A673 (cell line): ENCODE data around the gene MRPS18C. TPM values are rescaled to one million over a fixed set of nuclear protein-coding genes. Genes with fewer than 3 reads are reported as not detected.

Experiments used
- BruUV-seq: library from RNA; stranded (reverse); fragments of 400-500 nt; replicated peaks from 2 replicates; lab custom pipeline; 2021; lab: Mats Ljungman, UMichigan
- CTCF ChIA-PET: fragments of 300-600 bp; sonication (Branson Sonifier 250); formaldehyde crosslinking; loops from one replicate; lab custom pipeline; 2022; ENCODE audit warnings: antibody characterized with exemption; lab: Charles Lee
- POLR2A ChIA-PET: fragments of 300-600 bp; sonication (Branson Sonifier 250); formaldehyde crosslinking; loops from one replicate; lab custom pipeline; 2022; ENCODE audit warnings: antibody characterized with exemption; ENCODE audit not compliant: low non-redundant PET; lab: Charles Lee
- DNase-seq: peaks from one replicate; pipeline ENCODE4 v3.0.0-alpha.2; 2015; ENCODE audit warnings: low spot score
- H3K27ac ChIP-seq: fragments of 200-600 bp; sonication (generic); 2 replicates; pipeline ENCODE4 v1.5.1; 2016; ENCODE audit warnings: mixed run types, low read depth, mild to moderate bottlenecking, mixed read lengths, antibody characterized with exemption, low read length; ENCODE audit not compliant: poor library complexity, severe bottlenecking
- H3K27me3 ChIP-seq: fragments of 200-600 bp; sonication (generic); replicated peaks from 2 replicates; pipeline ENCODE4 v1.6.1; 2017; ENCODE audit warnings: mixed run types, low read depth, mild to moderate bottlenecking, mixed read lengths, antibody characterized with exemption, low read length; ENCODE audit not compliant: insufficient read depth, poor library complexity
- H3K36me3 ChIP-seq: fragments of 200-600 bp; sonication (generic); 2 replicates; pipeline ENCODE4 v1.6.1; 2016; ENCODE audit warnings: mixed run types, mild to moderate bottlenecking, mixed read lengths, antibody characterized with exemption, low read length; ENCODE audit not compliant: insufficient read depth, poor library complexity, severe bottlenecking
- H3K4me1 ChIP-seq: fragments of 200-600 bp; sonication (generic); 2 replicates; pipeline ENCODE4 v1.6.1; 2017; ENCODE audit warnings: mixed run types, mild to moderate bottlenecking, mixed read lengths, antibody characterized with exemption, low read length; ENCODE audit not compliant: insufficient read depth, poor library complexity, severe bottlenecking
- H3K4me3 ChIP-seq: fragments of 200-600 bp; sonication (generic); 2 replicates; pipeline ENCODE4 v1.5.1; 2016; ENCODE audit warnings: low read depth, mixed run types, mild to moderate bottlenecking, mixed read lengths, low read length; ENCODE audit not compliant: poor library complexity, severe bottlenecking
- H3K9me3 ChIP-seq: fragments of 200-600 bp; sonication (generic); 2 replicates; pipeline ENCODE4 v1.6.1; 2016; ENCODE audit warnings: mixed run types, low read depth, mild to moderate bottlenecking, mixed read lengths, antibody characterized with exemption, low read length; ENCODE audit not compliant: poor library complexity, severe bottlenecking
- EZH2 ChIP-seq: fragments of 200-600 bp; sonication (generic); IDR thresholded peaks from 2 replicates; pipeline ENCODE4 v1.6.1; 2017; ENCODE audit warnings: borderline replicate concordance, low read depth, mild to moderate bottlenecking, mixed read lengths, antibody characterized with exemption, low read length; ENCODE audit not compliant: poor library complexity, severe bottlenecking
- intact Hi-C: fragments of 100-400 bp; cut with micrococcal nuclease; formaldehyde crosslinking; loops from one replicate; pipeline ENCODE4 v1.10.0; 2022; ENCODE audit not compliant: unreplicated experiment
- total RNA-seq: library from RNA; stranded (reverse); gene quantifications from 2 replicates; pipeline ENCODE4 v1.2.3, GENCODE V29; 2021
- TF ChIP-seq, protein P1 (sequence below): fragments of 300-800, 200-600 bp; sonication (generic); conservative IDR thresholded peaks from 2 replicates; pipeline ENCODE4 v1.5.1; 2017; ENCODE audit warnings: low read depth, mild to moderate bottlenecking, antibody characterized with exemption, low read length, moderate library complexity, mixed read lengths

The MRPS18C gene
- total RNA-seq, 1 experiment from 2014 or later = 51.4 TPM

GRCh38 chr4:83417566-83417965 is 38.3 kb upstream of the MRPS18C start:
- Histone ChIP-seq H3K9me3 (no peaks in the 10 kb centered on the region), H3K4me3 (no peak overlapping the region), H3K36me3 (no peaks in the 10 kb centered on the region), H3K27me3 (no peaks in the 10 kb centered on the region), H3K4me1 (no peaks in the 10 kb centered on the region), H3K27ac (no peak overlapping the region)
- no TSS peak for BruUV-seq
- ChIA-PET POLR2A (no interaction called here), CTCF (no interaction called here)
- no peak for TF ChIP-seq EZH2
- TF ChIP-seq, protein P1, sequence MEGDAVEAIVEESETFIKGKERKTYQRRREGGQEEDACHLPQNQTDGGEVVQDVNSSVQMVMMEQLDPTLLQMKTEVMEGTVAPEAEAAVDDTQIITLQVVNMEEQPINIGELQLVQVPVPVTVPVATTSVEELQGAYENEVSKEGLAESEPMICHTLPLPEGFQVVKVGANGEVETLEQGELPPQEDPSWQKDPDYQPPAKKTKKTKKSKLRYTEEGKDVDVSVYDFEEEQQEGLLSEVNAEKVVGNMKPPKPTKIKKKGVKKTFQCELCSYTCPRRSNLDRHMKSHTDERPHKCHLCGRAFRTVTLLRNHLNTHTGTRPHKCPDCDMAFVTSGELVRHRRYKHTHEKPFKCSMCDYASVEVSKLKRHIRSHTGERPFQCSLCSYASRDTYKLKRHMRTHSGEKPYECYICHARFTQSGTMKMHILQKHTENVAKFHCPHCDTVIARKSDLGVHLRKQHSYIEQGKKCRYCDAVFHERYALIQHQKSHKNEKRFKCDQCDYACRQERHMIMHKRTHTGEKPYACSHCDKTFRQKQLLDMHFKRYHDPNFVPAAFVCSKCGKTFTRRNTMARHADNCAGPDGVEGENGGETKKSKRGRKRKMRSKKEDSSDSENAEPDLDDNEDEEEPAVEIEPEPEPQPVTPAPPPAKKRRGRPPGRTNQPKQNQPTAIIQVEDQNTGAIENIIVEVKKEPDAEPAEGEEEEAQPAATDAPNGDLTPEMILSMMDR = no peak
- intact Hi-C loops = no loop called here
- no peak for DNase-seq

GRCh38 chr4:83418211-83418610 is 37.6 kb upstream of the MRPS18C start:
- no peak overlapping the region for H3K27ac ChIP-seq
- CTCF ChIA-PET = no interaction called here

DNA sequence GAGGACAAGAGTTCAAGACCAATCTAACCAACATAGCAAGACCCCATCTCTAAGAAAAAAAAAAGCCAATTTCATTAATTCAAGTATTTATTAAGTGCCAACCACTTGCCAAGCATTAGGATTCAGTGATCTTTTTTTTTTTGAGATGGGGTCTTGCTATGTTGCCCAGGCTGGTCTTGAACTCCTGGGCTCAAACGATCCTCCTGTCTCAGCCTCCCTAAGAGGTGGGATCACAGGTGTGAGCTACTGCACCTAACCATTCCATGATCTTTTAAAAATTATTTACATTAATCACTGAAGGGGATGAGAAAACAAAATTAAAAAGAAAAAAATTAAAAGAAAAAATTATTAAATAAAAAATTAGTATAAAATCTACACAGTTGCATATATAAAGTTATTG is 24.7 kb upstream of the MRPS18C start:
- ChIA-PET CTCF (no interaction called here), POLR2A (no interaction called here)
- intact Hi-C loops = no loop called here
- BruUV-seq = no TSS peak
- H3K4me3 ChIP-seq = no peak overlapping the region
- H3K9me3 ChIP-seq = no peaks in the 10 kb centered on the region
- TF ChIP-seq, protein P1 = no peak
- TF ChIP-seq EZH2 = no peak
- no peak for DNase-seq
- no peaks in the 10 kb centered on the region for H3K36me3 ChIP-seq
- no peaks in the 10 kb centered on the region for H3K27me3 ChIP-seq
- H3K4me1 ChIP-seq = no peaks in the 10 kb centered on the region
- no peak overlapping the region for H3K27ac ChIP-seq

More at GRCh38 chr4:83418211-83418610, 37.6 kb upstream of the MRPS18C start:
- intact Hi-C loops = no loop called here
- POLR2A ChIA-PET = no interaction called here
- Histone ChIP-seq H3K27me3 (no peaks in the 10 kb centered on the region), H3K4me3 (no peak overlapping the region), H3K4me1 (no peaks in the 10 kb centered on the region), H3K9me3 (no peaks in the 10 kb centered on the region), H3K36me3 (no peaks in the 10 kb centered on the region)
- BruUV-seq = no TSS peak
- no peak for DNase-seq
- no peak for TF ChIP-seq EZH2
- TF ChIP-seq, protein P1 = no peak
